GM23338 (cell line): ENCODE results near the gene C16orf95. TPM values are rescaled to one million over a fixed set of nuclear protein-coding genes. Genes with fewer than 3 reads are reported as not detected.

Experiments
- ATAC-seq: fragments of 200-7000 bp; cut with Tn5 transposase; 3 replicates; pipeline ENCODE4 v1.9.1; 2020
- DNase-seq: peaks from one replicate; pipeline ENCODE4 v3.0.0-alpha.2; 2015; ENCODE audit warnings: low spot score
- H2AFZ ChIP-seq: fragments of 200-600 bp; sonication (generic); 2 replicates; pipeline ENCODE4 v1.8.0; 2016; ENCODE audit warnings: antibody characterized with exemption, mild to moderate bottlenecking, moderate library complexity
- H3F3A ChIP-seq: fragments of 200-600 bp; sonication (generic); replicated peaks from 2 replicates; pipeline ENCODE4 v1.8.0; 2017; ENCODE audit warnings: antibody characterized with exemption, mixed run types, low read depth
- H3K27ac ChIP-seq: fragments of 200-600 bp; sonication (generic); 2 replicates; pipeline ENCODE4 v1.6.1; 2016; ENCODE audit warnings: low read depth
- H3K27me3 ChIP-seq: fragments of 200-600 bp; sonication (generic); 2 replicates; pipeline ENCODE4 v1.8.0; 2016; ENCODE audit warnings: mild to moderate bottlenecking, mixed run types, moderate library complexity; ENCODE audit not compliant: insufficient read depth
- H3K36me3 ChIP-seq: fragments of 200-600 bp; sonication (generic); 2 replicates; pipeline ENCODE4 v1.8.0; 2016; ENCODE audit warnings: mild to moderate bottlenecking; ENCODE audit not compliant: insufficient read depth
- H3K4me1 ChIP-seq: fragments of 200-600 bp; sonication (generic); 2 replicates; pipeline ENCODE4 v1.8.0; 2016; ENCODE audit warnings: mild to moderate bottlenecking, moderate library complexity; ENCODE audit not compliant: insufficient read depth
- H3K4me2 ChIP-seq: fragments of 200-600 bp; sonication (generic); 2 replicates; pipeline ENCODE4 v1.7.1; 2017; ENCODE audit warnings: mixed run types
- H3K4me3 ChIP-seq: fragments of 200-600 bp; sonication (generic); 2 replicates; pipeline ENCODE4 v1.6.1; 2016; ENCODE audit warnings: mixed run types
- H3K79me2 ChIP-seq: fragments of 200-600 bp; sonication (generic); replicated peaks from 2 replicates; pipeline ENCODE4 v1.8.0; 2017; ENCODE audit warnings: mild to moderate bottlenecking; ENCODE audit not compliant: insufficient read depth
- H3K9me2 ChIP-seq: fragments of 200-600 bp; sonication (generic); 2 replicates; pipeline ENCODE4 v1.8.0; 2017; ENCODE audit not compliant: insufficient read depth
- H4K20me1 ChIP-seq: fragments of 200-600 bp; sonication (generic); replicated peaks from 2 replicates; pipeline ENCODE4 v1.8.0; 2017; ENCODE audit warnings: mild to moderate bottlenecking; ENCODE audit not compliant: insufficient read depth
- H3K27ac Mint-ChIP-seq: 2 replicates; pipeline ENCODE4 v1.8.0; 2020; ENCODE audit warnings: inconsistent platforms, mild to moderate bottlenecking, moderate library complexity, mixed read lengths
- H3K27me3 Mint-ChIP-seq: 3 replicates; pipeline ENCODE4 v1.8.0; 2022; ENCODE audit warnings: low read depth, mild to moderate bottlenecking, moderate library complexity, mixed read lengths, inconsistent platforms; ENCODE audit not compliant: insufficient read depth, poor library complexity
- H3K36me3 Mint-ChIP-seq: 3 replicates; pipeline ENCODE4 v1.8.0; 2021; ENCODE audit warnings: low read depth, mild to moderate bottlenecking, inconsistent platforms, moderate library complexity, mixed read lengths
- H3K4me1 Mint-ChIP-seq: 3 replicates; pipeline ENCODE4 v1.8.0; 2020; ENCODE audit warnings: mild to moderate bottlenecking, inconsistent platforms, mixed read lengths
- H3K4me3 Mint-ChIP-seq: 3 replicates; pipeline ENCODE4 v1.8.0; 2021; ENCODE audit warnings: moderate library complexity, mild to moderate bottlenecking, inconsistent platforms, mixed read lengths
- H3K9me3 Mint-ChIP-seq: 3 replicates; pipeline ENCODE4 v1.8.0; 2020; ENCODE audit warnings: moderate library complexity, mild to moderate bottlenecking, inconsistent platforms, mixed read lengths
- CREB1 ChIP-seq: fragments of 250-450 bp; sonication (Bioruptor Pico); IDR thresholded peaks from 2 replicates; pipeline ENCODE4 v1.5.0; 2020; ENCODE audit warnings: low read depth, mild to moderate bottlenecking, moderate library complexity
- CTCF ChIP-seq, 2 experiments: fragments of 200-600 bp in 1 of 2; sonication (generic) in 1 of 2; conservative IDR thresholded peaks; 2 replicates each; pipeline versions ENCODE4 v1.5.1 to v1.6.1; 2016 to 2017; ENCODE audit warnings: antibody characterized with exemption in 2 of 2, low read depth in 2 of 2, mild to moderate bottlenecking in 2 of 2, moderate library complexity in 1 of 2
- EZH2 ChIP-seq: fragments of 200-600 bp; sonication (generic); IDR thresholded peaks from one replicate; pipeline ENCODE4 v1.8.0; 2017; ENCODE audit warnings: antibody characterized with exemption, mild to moderate bottlenecking, low read depth; ENCODE audit not compliant: unreplicated experiment
- EZH2phosphoT487 ChIP-seq: fragments of 200-600 bp; sonication (generic); IDR thresholded peaks from one replicate; pipeline ENCODE4 v1.8.1; 2018; ENCODE audit warnings: antibody characterized with exemption; ENCODE audit not compliant: unreplicated experiment
- JUNB ChIP-seq: IDR thresholded peaks from one replicate; pipeline ENCODE4 v1.6.1; 2016; ENCODE audit warnings: antibody characterized with exemption; ENCODE audit not compliant: unreplicated experiment
- NANOG ChIP-seq: IDR thresholded peaks from 2 replicates; pipeline ENCODE4 v1.6.1; 2016; ENCODE audit warnings: antibody characterized with exemption, borderline replicate concordance
- POLR2AphosphoS5 ChIP-seq: IDR thresholded peaks from 2 replicates; pipeline ENCODE4 v1.6.1; 2016; ENCODE audit warnings: antibody characterized with exemption, low read depth
- STAT1 ChIP-seq: IDR thresholded peaks from one replicate; pipeline ENCODE4 v1.6.1; 2016; ENCODE audit warnings: antibody characterized with exemption; ENCODE audit not compliant: unreplicated experiment
- ZNF114 ChIP-seq: fragments of 250-450 bp; sonication (Bioruptor Pico); IDR thresholded peaks from 2 replicates; pipeline ENCODE4 v1.5.0; 2020; ENCODE audit warnings: mild to moderate bottlenecking, moderate library complexity
- ZNF331 ChIP-seq: fragments of 250-450 bp; sonication (Bioruptor Pico); IDR thresholded peaks from 2 replicates; pipeline ENCODE4 v1.5.0; 2020; ENCODE audit warnings: low read depth, mild to moderate bottlenecking, moderate library complexity
- ZNF462 ChIP-seq: fragments of 250-450 bp; sonication (Bioruptor Pico); IDR thresholded peaks from 2 replicates; pipeline ENCODE4 v1.5.0; 2020; ENCODE audit warnings: mild to moderate bottlenecking, moderate library complexity
- polyA plus RNA-seq: library from polyadenylated mRNA; unstranded; fragments of >200 nt; fragmentation: Nextera tagmentation; extraction: Ambion mirVana; gene quantifications from 2 replicates; pipeline ENCODE4 v1.2.1, GENCODE V29; 2016
- total RNA-seq: library from RNA; depleted of rRNA; stranded (reverse); fragments of >200 nt; shearing (Covaris generic); gene quantifications from 2 replicates; pipeline ENCODE4 v1.2.3, GENCODE V29; 2014
- TF ChIP-seq, protein P1 (sequence below): IDR thresholded peaks from one replicate; pipeline ENCODE4 v1.6.1; 2018; ENCODE audit warnings: antibody characterized with exemption; ENCODE audit not compliant: unreplicated experiment
- TF ChIP-seq, protein P2 (sequence below): IDR thresholded peaks from 2 replicates; pipeline ENCODE4 v1.6.1; 2016; ENCODE audit warnings: antibody characterized with exemption

Gene C16orf95
- total and polyA plus RNA-seq, 2 experiments from 2014 or later, result 1.2 to 3.9 TPM

DNA sequence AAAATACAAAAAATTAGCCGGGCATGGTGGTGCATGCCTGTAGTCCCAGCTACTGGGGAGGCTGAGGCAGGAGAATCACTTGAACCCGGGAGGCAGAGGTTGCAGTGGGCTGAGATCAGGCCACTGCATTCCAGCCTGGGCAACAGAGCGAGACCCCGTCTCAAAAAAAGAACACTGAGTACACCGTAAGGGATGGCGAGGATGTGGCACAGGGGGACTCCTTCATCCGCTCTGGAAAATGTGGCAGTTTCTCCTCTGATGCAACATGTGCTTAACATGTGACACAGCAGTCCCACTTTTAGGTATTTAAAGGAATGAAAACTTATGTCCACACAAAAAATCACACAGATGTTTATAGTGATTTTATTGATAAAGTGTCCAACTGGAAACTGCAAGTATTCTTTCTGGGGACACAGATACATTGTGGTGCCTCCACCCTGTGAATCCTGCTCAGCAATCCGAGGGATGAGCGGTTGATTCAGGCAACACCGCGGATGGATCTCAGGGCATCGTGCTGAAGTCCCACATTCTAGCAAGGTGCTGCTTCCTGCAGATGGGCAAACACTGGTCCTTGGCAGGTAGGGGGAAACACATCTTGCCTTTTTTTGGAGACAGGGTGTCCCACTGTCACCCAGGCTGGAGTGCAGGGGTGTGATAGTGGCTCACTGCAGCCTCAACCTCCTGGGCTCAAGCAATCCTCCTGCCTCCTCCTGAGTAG, 3.5 kb upstream of the C16orf95 start:
- Histone ChIP-seq H3K4me3 (no peak overlapping the region), H3K36me3 (no peaks in the 10 kb centered on the region), H3K4me2 (no peak overlapping the region), H3K9me2 (peaks cover 4% of the 10 kb centered on the region; the same call in 1 of the 2 replicates), H4K20me1 (no peaks in the 10 kb centered on the region), H3K4me1 (peaks cover 8% of the 10 kb centered on the region; the same call in 1 of the 2 replicates), H2AFZ (no peak overlapping the region), H3K27me3 (no peaks in the 10 kb centered on the region), H3K27ac (no peak overlapping the region), H3K79me2 (peaks cover 13% of the 10 kb centered on the region), H3F3A (peaks cover 8% of the 10 kb centered on the region)
- no peak for ATAC-seq
- H3K27ac Mint-ChIP-seq, result no peak overlapping the region
- peaks cover 5% of the 10 kb centered on the region for H3K9me3 Mint-ChIP-seq
- peaks cover 6% of the 10 kb centered on the region for H3K4me1 Mint-ChIP-seq
- H3K36me3 Mint-ChIP-seq, result peaks cover 4% of the 10 kb centered on the region; the same call in 1 of the 3 replicates
- peaks cover 10% of the 10 kb centered on the region for H3K27me3 Mint-ChIP-seq
- no peak for DNase-seq
- TF ChIP-seq, protein P1, sequence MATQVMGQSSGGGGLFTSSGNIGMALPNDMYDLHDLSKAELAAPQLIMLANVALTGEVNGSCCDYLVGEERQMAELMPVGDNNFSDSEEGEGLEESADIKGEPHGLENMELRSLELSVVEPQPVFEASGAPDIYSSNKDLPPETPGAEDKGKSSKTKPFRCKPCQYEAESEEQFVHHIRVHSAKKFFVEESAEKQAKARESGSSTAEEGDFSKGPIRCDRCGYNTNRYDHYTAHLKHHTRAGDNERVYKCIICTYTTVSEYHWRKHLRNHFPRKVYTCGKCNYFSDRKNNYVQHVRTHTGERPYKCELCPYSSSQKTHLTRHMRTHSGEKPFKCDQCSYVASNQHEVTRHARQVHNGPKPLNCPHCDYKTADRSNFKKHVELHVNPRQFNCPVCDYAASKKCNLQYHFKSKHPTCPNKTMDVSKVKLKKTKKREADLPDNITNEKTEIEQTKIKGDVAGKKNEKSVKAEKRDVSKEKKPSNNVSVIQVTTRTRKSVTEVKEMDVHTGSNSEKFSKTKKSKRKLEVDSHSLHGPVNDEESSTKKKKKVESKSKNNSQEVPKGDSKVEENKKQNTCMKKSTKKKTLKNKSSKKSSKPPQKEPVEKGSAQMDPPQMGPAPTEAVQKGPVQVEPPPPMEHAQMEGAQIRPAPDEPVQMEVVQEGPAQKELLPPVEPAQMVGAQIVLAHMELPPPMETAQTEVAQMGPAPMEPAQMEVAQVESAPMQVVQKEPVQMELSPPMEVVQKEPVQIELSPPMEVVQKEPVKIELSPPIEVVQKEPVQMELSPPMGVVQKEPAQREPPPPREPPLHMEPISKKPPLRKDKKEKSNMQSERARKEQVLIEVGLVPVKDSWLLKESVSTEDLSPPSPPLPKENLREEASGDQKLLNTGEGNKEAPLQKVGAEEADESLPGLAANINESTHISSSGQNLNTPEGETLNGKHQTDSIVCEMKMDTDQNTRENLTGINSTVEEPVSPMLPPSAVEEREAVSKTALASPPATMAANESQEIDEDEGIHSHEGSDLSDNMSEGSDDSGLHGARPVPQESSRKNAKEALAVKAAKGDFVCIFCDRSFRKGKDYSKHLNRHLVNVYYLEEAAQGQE, result no peak
- TF ChIP-seq JUNB (no peak), CTCF (conservative IDR thresholded peaks at IDR 0.05; ENCODE audit: low read depth in 2 of 2) (no peak), CREB1 (CRISPR knock-in tag) (no peak), EZH2phosphoT487 (no peak), ZNF331 (CRISPR knock-in tag) (no peak), ZNF114 (no peak), STAT1 (no peak), ZNF462 (no peak), POLR2AphosphoS5 (no peak), NANOG (no peak), EZH2 (no peak)
- TF ChIP-seq, protein P2, sequence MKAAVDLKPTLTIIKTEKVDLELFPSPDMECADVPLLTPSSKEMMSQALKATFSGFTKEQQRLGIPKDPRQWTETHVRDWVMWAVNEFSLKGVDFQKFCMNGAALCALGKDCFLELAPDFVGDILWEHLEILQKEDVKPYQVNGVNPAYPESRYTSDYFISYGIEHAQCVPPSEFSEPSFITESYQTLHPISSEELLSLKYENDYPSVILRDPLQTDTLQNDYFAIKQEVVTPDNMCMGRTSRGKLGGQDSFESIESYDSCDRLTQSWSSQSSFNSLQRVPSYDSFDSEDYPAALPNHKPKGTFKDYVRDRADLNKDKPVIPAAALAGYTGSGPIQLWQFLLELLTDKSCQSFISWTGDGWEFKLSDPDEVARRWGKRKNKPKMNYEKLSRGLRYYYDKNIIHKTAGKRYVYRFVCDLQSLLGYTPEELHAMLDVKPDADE, result no peak
- H3K4me3 Mint-ChIP-seq, result no peak overlapping the region
